OCI-M2 (cell line): ENCODE measurements around the gene MCTP1.
"Not testable (repeated sequence)": the region's sequence is repeated elsewhere in the genome, so short reads cannot be mapped to it uniquely, and the experiment has no call there.

Source experiments
- DNase-seq: peaks from one replicate; lab custom pipeline; 2025; ENCODE audit not compliant: unreplicated experiment; lab: John Stamatoyannopoulos, UW

Gene MCTP1

DNA sequence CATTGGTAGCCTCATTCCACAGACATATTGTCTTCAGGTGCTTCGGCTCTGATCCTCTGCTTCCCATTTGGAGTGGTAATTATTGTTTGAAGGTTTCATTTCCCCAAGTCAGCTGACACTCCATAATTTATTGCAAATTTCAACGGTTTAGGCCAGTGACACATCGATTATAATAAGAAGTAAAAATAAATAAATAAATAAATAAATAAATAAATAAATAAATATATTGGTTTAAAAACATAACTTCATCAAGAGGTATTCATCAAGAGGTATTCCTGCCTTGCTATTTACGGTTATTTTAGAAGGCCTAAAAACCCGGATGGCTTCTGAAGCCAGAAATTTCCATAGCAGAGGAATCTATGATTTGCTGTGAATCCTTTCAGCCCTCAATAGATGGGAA lies 393.3 kb downstream of the MCTP1 start:
- no peak for DNase-seq

DNA sequence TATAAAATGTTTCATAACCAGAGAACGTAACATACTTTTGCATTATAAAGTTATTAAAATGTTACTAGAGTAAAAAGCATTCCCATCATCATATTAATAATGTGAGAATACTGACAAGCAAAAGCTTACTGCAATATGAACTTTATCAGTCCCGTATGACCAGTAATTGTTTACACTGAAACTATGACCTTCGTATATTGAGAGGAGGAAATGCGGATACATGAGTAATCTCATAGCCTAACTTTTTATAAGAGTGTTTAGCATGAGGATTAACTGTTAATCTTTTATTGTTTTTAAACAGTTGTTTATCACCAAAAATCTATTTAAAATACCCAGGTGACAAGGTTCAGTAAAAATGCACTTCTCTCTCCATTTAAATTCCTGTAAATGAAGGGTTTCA lies 394.0 kb downstream of the MCTP1 start:
- no peak for DNase-seq

DNA sequence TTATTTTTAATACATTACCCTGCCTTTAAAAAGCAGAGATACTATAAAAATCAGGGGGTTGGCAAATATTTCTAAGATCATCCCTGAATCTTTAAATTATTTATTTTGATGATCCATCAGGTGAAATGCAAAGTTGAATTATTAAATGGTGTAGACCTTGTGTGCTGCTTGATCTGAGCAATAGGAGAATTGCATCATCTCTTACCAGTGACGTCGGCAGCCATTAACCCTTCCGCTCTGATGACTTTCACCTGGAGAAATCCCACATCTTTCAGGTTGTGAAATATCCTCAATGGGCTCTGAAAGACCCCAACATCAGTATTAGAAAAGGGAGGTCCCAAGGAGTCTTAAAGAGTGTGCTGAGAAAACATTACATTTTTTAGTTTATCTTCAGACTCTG lies 396.2 kb downstream of the MCTP1 start:
- DNase-seq, result no peak

DNA sequence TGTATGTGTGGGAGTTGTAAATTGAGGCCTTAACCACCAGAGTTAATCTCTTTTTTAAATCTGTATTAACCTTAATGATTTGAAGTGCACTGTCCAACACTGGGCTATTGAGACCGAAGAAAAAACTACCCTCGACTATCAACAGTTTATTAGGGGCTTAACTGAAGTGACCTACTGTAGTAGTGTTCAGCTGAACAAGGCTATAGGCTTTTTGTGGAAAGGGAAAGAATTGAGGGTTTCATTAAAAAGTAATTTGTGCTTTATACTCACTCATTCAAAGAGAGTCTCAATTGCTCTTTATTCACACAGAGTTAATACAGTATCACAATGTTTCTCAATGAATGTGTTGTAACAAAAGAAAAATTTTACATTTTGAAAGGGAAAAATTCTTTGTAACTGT lies 399.0 kb downstream of the MCTP1 start:
- no peak for DNase-seq

DNA sequence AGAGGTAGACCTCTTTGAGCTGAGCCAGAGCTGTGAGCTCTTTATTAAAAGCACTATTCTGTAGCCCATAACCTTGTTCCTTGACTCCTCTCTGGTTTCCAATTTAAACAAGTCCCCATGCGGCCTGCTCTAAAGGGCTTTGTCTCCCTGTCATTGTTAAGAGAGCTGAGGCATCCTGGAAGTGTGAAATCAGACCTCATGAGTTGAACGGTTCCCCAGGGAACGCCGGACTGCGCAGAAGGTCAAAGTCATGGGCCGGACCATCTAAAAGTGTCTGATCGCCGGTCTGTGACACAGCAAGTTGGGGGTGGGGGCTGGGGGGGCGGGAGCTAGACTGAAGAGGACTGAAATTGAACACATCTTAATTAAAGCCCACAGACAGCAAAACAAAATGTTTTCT lies 400.6 kb downstream of the MCTP1 start:
- DNase-seq, result no peak

DNA sequence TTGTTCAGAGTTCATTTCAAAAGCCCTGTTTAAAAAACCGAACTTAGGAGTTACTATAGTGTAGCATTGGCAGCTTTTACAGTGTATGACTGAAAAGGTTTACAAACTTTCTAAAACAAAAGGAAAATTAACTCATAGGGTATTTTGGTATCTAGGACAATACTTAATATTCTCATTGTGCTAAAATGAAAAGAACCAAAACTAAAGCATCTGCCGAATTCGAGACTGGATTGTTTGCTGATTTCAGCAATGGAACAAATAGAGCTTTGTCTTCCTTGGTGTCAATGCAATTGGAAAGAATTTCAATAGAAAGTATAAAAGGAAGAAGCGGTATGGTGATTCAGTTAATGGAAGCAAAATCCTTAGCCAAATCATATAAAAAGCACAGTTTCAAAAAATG lies 412.4 kb downstream of the MCTP1 start:
- no peak for DNase-seq

DNA sequence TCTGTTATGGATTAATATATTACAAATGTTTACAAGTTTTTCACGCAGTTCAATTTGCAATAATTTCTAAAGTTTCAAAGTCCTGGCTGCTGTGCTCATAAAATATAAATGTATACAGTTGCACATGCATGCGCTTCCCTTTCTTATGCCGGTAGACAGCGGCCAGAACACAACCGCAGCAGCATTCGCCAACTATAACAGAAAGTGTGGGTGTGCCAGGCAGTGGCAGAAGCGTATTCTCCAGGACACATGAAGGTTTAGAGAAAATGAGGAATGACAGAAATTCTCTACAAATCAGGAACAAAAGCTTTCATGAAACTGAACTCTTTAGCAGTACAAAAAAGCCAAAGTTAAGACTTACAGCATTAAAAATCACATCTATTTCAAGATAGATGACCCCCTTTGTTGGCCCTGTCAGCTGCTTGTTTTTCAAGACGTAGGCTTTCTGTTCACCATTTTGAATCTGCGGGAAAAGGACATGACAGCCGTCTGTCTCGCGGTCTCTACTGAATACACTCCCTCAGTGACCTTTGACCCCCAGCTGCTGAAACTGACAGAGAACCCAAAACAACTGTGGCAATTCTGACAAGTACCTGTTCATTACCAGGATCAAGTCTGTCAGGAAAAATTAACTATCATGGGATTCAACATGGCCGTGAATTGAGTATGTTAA lies 414.2 kb downstream of the MCTP1 start:
- DNase-seq, result no peak

DNA sequence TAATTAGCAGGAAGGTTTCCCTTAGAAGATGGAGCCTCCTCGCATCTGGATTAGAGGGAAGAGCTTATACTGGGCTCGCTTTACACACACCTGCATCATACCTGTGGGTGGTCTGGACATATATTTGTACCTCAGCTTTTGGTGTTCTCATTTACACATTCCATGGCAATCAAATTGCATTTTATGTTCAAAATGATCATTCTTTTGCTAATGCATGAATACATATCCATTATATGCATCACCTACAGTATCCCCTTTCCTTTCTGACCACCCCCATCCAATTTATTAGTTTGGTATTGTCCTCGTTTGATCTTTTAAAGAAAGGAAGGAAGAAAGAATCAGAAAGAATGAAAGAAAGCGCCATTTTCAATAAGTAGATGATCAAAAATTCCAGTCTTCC lies 415.0 kb downstream of the MCTP1 start:
- DNase-seq, result no peak

DNA sequence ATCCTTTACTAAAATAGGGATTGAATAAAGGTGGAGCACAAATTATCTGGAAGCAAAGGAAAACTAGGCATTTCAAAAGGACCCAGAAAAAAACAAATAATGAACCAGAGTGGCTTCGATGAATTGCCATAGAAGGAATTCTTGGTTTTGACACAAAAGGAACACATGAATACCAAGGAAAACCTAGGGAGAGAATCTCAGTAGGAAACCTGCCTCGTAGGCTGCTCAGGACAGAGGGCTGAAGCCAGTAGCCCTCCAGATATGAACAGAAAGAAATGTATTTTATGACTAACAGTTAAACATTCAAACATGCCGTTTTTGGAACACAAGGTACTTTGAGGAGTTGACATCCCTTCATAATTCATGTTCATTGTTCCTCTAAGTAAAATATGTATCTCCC lies 420.9 kb downstream of the MCTP1 start:
- no peak for DNase-seq

DNA sequence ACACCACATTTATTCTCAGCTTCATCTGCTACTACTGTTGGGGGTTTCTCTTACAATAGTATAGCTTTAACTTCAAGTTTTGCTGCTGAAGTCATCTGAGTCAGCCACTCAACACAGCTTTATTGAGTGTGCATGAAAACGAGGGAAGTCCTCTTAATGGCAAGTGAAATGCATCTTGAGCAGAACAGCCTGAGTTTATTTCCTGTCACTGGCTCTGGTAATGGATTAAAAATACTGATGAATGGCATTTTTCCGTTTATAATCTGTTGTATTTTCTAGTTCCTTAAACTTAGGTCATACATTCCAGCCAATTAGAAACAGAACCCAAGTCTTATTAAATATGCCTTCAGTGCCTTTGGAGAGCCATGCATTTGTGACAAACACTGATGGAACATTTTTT lies 427.8 kb downstream of the MCTP1 start:
- no peak for DNase-seq

DNA sequence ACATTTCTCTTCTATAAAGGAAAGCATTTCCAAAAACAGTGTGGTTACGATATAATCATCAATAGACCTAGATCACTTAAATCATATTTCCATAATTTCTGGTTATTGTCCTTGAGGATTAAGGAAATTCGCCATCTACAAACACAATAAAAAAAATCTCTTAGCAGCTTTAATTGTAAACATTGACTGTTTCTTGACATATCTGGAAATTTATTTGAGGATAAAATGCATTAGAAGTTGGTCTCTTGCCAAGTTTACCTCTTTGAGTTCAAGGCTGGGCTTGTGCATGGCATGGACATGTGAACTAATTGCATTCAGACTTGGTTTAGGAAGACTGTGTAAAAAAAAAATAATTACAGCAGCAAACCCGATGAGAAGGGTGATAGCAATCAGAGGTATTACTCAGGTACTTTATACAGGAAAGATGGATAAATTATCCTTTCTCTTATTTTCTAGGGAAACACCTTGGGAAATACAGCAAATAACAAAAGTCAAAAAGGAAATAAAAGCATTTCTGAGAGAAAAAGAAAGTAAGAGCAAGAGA lies 428.6 kb downstream of the MCTP1 start:
- no peak for DNase-seq

DNA sequence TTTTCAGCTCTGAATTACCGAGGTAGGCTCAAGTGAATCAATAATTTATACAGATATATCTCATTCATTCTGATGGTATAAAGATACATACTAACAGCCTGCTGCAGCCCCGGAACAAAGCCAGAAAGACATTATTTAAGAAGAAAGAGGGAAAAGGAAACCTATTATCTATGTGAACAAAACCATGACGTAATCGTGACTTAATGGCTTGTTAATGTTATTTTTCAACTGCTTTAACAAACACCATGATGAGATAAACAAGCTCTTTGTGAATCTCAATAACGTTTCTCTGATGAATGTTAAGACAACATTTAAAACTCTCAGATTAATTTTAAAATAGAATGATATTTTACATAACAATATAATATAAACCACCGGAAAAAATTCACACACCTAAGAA lies 429.4 kb downstream of the MCTP1 start:
- DNase-seq, result no peak

DNA sequence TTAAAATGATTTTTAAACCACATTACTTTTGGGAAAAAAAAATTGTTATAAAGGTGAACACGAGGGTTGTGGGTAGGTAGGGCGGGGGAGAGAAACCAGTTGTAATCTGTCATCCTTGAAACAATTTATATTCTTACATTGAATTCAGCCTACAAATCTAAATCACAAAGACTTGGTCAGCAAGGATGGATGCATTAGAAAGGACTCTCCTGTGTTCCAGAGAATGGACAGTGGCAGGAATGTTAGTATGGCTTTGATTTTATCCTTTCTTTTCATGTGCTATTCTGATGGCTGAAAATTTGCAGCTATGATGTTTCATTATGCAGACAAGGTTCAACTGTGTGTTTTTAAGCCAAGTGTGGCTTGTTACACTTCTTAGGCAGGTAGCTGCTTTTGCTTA lies 431.8 kb downstream of the MCTP1 start:
- DNase-seq, result no peak

DNA sequence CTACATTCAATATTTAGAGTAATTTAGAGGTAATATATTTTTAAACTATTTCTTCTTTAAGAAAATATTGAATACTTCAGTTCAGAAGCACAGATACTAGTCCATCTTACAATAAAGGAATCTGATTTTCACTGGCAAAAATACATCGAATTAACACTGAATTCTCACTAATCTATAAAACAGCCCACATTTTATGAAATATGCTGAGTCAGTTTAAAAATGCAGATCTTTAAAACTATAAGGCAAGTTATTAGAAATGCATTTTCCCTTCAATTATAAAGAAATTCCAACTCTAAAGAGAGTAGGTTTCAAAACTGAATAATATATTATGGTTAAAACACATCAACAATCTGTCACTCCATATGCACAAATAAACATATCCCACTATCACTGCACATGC lies 433.9 kb downstream of the MCTP1 start:
- no peak for DNase-seq

DNA sequence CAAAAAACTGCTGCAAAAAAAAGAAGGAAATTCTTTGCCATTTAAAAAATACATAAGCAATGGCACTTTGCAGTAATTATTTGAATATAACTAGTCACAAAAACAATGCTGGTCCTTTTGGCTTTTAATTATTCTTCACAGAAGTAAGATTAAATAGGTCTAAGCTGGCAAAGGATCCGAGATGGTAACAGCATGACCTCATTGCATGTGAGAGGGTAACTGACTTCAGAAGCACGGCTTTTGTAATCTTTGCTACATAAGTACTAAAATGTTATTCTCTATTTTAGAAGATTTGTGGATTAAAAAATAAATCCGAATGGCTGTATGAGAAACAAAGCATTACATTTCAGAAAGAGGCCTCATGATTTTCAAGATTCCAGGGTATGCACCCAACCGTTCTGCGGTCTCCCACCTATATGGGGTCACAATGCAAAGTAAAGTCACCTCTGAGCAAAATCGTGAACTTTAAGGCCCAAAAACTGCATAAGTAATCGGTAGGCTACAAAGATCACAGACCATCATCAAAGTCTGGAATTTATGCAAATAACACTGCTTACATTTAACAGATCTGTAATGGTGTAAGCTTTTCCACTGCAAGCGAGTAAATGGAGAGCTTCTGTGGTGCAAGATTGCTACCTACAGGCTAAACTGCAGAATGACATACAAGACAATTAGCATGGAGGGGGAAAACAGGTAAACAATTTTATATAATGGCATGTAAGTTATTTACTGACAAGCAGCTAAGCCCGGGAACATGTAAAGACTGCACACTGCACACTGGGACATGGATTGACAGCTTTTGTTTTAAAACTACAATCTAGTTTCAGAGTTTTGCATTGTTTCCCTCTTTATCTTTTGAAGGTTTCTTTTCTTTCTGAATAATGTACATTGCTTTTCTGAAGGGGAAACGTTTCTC lies 434.8 kb downstream of the MCTP1 start:
- peak; percentile 7 for DNase-seq

DNA sequence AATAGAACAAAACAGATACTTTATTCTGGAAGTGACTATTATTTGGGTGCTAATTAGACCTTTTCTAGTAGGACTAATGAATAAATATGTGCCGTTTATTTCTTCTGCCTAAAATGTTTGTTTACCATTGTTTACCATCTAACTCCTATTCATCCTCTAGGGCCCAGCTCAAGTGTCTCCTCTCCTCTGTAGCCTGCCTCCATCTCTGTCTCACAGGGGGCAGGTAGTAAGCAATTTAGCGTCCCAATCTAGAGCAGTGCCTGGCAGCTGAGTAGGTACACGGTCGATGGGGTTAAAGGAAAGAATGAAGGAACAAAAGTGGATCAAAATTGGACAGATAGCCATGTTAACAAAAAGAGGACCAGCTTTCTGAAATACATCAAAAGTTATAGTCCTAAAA lies 435.6 kb downstream of the MCTP1 start:
- DNase-seq, result no peak

DNA sequence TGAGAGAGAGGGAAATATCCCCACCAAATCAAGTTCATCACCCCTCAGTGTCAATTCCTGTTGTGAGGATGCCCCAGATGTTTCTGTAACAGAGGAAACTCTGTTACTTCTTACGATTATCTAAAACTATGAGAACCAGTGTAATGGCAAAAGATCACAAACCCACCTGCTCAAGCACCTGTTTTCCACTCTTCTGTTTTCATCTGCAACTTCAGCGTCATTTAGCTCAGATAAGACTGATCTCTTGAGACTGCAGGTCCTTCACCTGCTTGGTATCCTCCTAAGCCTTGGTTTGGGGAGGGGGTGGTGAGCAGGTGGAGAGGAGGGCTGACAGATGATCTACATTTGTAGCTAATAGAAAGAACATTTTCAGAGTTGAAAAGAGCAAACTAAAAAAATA lies 437.2 kb downstream of the MCTP1 start:
- DNase-seq, result no peak

DNA sequence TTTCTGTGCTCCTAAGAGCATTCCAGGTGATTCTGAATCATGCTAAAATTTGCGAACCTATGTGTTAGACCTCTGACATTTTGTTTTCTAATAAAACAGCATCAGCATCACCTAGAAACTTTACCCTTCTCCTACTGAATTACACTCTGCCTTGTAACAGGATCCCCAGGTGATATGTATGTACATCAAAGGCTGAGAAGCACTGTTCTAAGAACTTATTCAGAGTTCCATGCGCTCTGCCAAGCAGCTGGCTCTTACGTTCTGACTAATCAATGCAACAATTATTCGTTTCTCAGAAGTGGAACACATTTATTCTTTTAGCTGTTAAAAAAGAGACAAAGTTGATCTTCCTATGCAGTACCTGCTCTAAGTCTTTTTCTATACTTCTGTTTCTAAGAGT lies 437.9 kb downstream of the MCTP1 start:
- DNase-seq, result no peak

DNA sequence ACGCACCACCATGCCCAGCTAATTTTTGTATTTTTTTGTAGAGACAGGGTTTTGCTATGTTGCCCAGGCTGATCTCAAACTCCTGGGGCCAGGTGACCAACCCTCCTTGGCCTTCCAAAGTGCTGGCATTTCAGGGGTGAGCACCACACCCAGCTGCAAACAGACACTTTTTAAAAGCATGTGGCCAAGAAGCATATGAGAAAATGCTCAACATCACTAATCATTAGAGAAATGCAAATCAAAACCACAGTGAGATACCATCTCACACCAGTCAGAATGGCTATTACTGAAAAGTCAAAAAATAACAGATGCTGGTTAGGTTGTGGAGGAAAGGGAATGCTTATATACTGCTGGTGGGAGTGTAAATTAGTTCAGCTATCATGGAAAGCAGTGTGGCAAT lies 439.2 kb downstream of the MCTP1 start:
- not testable (repeated sequence) for DNase-seq

DNA sequence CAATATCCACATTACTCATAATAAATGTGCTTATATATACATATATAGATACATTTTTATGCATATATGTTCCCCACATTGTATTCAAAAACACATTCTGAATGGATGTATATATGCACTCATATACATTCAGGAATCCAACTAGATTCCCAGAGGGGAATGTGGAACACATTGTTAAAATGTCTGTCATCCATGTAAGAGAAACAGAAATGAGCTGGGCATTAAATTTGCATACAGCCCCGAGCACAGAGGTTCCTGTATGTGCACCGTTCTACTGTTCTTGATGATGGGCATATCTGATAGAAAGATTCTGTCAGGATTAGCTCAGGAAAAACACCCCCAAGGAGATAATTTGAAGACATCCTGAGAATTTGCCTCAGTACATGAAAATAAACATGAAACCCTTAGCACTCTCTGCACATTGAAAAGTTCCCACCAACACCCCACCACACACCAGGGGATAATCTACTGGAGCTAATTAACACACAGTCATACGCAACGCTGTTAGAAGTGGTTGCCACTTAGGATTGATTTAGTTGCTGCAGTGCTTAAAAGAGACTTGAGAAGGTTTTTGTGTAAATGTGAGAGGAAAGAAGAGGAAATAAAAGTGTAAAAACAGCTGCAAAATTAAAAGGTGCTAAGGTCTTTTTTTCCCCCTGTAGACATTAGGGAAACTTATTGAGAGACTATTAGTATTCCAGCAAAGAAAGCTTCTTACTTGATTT lies 443.1 kb downstream of the MCTP1 start:
- no peak for DNase-seq

DNA sequence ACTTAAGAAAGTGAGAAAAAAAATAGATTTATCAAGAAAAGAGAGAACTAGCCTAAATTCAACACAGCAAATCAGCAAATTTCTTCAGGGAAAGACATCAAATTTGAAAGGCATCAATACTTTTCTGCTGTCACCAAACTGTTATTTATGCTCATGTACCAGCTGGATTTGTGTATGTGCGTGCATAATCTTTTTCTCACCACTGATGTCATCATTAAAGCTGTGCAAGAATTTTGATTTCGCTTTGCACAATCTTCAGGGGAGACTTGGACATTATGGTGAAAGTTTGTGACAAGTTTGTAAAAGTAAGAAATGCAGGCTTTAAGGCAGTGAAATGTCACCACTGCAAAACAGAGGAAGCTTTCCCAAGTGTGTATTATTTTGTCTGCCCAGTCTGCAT lies 451.0 kb downstream of the MCTP1 start:
- DNase-seq, result no peak

DNA sequence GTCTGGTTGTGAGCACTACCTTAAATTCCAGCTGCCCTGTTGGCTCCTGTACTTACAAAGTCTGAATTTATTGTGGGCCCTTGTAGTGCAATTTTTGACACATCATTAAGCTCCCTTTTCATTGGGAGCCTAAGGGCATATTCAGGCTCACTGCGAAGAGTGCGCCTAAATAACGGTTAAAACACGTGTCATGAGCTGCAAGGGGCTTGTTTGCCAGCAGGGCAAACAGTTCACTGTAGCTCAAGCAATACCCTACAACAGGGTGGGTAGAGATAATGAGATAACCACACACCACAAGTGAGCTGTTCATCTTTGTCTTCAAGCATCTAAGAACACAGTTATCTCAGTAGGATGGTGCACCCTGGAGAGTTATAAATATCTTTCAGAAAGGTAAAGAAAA lies 452.2 kb downstream of the MCTP1 start:
- no peak for DNase-seq
